Activated T-cell treated with anti-CD3 and anti-CD28 coated beads, Interleukin-2, amount 50 U/mL, for 72 hours (primary cell): ENCODE results near the gene TENT5A. TPM values are rescaled to one million over a fixed set of nuclear protein-coding genes. Genes with fewer than 3 reads are reported as not detected.

Experiments
- ATAC-seq, 2 donors: fragments of 150-1000 bp; cut with Tn5 transposase; replicated peaks in 1 of 2; 2 replicates each; pipeline ENCODE4 v1.10.0; 2021; ENCODE audit warnings: moderate library complexity in 2 of 2, mild to moderate bottlenecking in 1 of 2
- DNase-seq, 2 donors: peaks; one replicate each; pipeline ENCODE4 v3.0.0; 2021 to 2022; ENCODE audit warnings: mixed read lengths in 1 of 2
- H3K27ac Mint-ChIP-seq: one replicate; pipeline ENCODE4 v1.8.0; 2022; ENCODE audit warnings: mild to moderate bottlenecking, moderate library complexity, mixed read lengths
- H3K27me3 Mint-ChIP-seq: one replicate; pipeline ENCODE4 v1.8.0; 2022; ENCODE audit warnings: low read depth, mixed read lengths
- H3K36me3 Mint-ChIP-seq, 2 donors: one replicate each; pipeline ENCODE4 v1.8.0; 2022; ENCODE audit warnings: mixed read lengths in 2 of 2, mild to moderate bottlenecking in 1 of 2; ENCODE audit not compliant: insufficient read depth in 2 of 2
- H3K4me1 Mint-ChIP-seq: one replicate; pipeline ENCODE4 v1.8.0; 2022; ENCODE audit warnings: low read depth, mixed read lengths
- H3K4me3 Mint-ChIP-seq, 2 donors: one replicate each; pipeline ENCODE4 v1.8.0; 2022; ENCODE audit warnings: mild to moderate bottlenecking in 2 of 2, mixed read lengths in 2 of 2, moderate library complexity in 2 of 2
- H3K9me3 Mint-ChIP-seq, 2 donors: one replicate each; pipeline ENCODE4 v1.8.0; 2022; ENCODE audit warnings: mixed read lengths in 2 of 2
- total RNA-seq, 2 donors: library from RNA; stranded (reverse); gene quantifications; one replicate each; pipeline ENCODE4 v1.2.3, GENCODE V29; 2022

The TENT5A gene
- total RNA-seq, 2 donors from 2014 or later, result 1.7 to 2.4 TPM

GRCh38 chr6:81713205-81713604 is 39.3 kb downstream of the TENT5A start:
- no peaks in the 10 kb centered on the region for H3K27me3 Mint-ChIP-seq
- no peak for DNase-seq
- peaks cover 0 to 2% of the 10 kb centered on the region in 2 donors for H3K36me3 Mint-ChIP-seq
- H3K27ac Mint-ChIP-seq, result no peak overlapping the region
- H3K4me1 Mint-ChIP-seq, result no peaks in the 10 kb centered on the region
- no peak overlapping the region for H3K4me3 Mint-ChIP-seq
- H3K9me3 Mint-ChIP-seq, result peaks cover 2 to 3% of the 10 kb centered on the region in 2 donors
- no peak for ATAC-seq

DNA sequence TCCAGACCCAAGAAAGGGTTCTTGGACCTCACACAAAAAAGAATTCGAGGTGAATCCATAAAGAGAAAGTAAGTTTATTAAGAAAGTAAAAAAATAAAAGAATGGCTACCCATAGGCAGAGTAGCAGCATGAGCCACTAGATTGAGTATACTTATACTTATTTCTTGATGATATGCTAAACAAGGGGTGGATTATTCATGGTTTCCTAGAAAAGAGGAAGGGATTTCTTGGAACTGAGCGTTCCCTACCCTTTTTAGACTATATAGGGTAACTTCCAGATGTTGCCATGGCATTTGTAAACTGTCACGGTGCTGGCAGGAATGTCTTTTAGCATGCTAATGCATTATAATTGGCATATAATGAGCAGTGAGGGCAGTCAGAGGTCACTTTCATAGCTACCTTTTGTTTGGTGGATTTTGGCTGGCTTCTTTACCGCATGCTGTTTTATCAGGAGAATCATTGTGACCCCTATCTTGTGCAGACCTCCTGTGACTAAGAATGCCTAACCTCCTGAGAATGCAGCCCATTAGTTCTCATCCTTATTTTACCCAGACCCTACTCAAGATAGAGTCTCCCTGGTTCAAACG is 44.3 kb downstream of the TENT5A start:
- no peak for DNase-seq
- H3K4me3 Mint-ChIP-seq, result no peak overlapping the region
- no peak overlapping the region for H3K27ac Mint-ChIP-seq
- no peak for ATAC-seq
- no peaks in the 10 kb centered on the region for H3K4me1 Mint-ChIP-seq
- no peaks in the 10 kb centered on the region for H3K27me3 Mint-ChIP-seq
- H3K36me3 Mint-ChIP-seq, result peaks cover 0 to 2% of the 10 kb centered on the region in 2 donors
- H3K9me3 Mint-ChIP-seq, result peaks cover 2 to 3% of the 10 kb centered on the region in 2 donors

DNA sequence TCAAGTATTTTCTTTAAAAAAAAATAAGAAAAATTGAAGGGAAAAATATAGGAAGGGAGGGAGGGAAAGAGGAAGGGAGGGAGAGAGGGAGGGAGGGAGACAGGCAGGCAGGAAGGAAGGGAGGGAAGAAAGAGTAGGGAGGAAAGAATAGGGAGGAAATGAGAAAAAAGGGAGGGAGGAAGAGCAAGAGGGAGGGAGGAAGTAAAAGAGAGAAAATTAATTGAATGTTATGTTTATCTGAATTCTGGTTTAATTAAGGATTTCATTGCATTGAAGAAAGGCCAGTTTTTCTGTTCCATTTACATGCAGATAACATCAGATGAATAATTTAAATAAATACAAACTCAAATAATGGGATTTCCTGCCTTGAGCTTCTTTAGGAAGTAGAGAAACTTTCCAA is 47.8 kb downstream of the TENT5A start:
- Mint-ChIP-seq H3K4me3 (no peak overlapping the region), H3K36me3 (no peaks in the 10 kb centered on the region), H3K4me1 (no peaks in the 10 kb centered on the region), H3K9me3 (no peaks in the 10 kb centered on the region), H3K27ac (no peak overlapping the region), H3K27me3 (no peaks in the 10 kb centered on the region)
- ATAC-seq, result no peak
- no peak for DNase-seq

- H3K27ac Mint-ChIP-seq, result no peak overlapping the region
- H3K27me3 Mint-ChIP-seq, result no peaks in the 10 kb centered on the region
- DNase-seq (no peak), ATAC-seq (no peak)
- no peaks in the 10 kb centered on the region for H3K36me3 Mint-ChIP-seq
- no peak overlapping the region for H3K4me3 Mint-ChIP-seq
- no peaks in the 10 kb centered on the region for H3K4me1 Mint-ChIP-seq
- H3K9me3 Mint-ChIP-seq, result no peaks in the 10 kb centered on the region
These were observed 52.1 kb downstream of the TENT5A start for GRCh38 chr6:81700414-81700813.

DNA sequence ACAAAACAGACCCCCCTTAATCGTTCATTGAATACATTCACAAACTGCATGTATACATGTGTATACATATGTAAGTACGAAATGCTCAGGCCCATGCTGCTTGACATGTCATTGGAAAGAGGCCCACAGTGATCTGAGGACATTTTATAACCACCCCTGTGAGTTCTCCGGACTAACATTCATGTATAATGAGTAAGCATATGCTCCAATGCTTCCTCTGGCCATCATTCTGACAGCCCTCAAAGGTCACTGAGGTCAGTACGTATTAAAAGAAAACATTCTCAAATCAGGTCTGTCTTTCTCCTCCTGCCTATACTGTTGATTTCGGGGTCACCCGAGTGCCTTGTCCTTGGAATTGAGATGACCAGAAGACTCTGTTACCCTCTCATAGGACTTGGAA is 54.9 kb downstream of the TENT5A start:
- DNase-seq (no peak), ATAC-seq (no peak)
- Mint-ChIP-seq H3K27me3 (no peaks in the 10 kb centered on the region), H3K9me3 (no peaks in the 10 kb centered on the region), H3K27ac (no peak overlapping the region), H3K4me3 (no peak overlapping the region), H3K36me3 (no peaks in the 10 kb centered on the region), H3K4me1 (no peaks in the 10 kb centered on the region)

DNA sequence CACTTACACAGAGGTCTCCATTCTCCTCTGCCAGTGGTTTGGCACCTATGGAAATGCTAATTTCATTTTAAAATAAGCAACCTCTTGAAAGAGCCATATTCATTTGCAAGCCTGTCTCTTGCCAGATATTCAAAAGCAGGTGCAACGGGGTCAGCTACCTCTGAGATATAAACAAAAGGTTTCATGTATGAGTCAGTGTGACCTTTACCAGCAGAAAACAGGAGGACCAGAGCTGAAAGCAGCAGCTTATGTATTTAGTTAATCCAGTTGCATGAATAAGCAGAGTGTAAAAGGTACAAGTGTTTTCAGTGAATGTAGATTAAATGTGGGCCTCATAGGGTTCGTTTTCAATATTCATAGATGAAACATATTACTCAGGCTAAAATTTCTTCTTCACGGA is 56.0 kb downstream of the TENT5A start:
- ATAC-seq (peak in 1 of 2 donors; percentile 28), DNase-seq (no peak)
- no peak overlapping the region for H3K27ac Mint-ChIP-seq
- H3K36me3 Mint-ChIP-seq, result no peaks in the 10 kb centered on the region
- H3K4me1 Mint-ChIP-seq, result no peaks in the 10 kb centered on the region
- no peak overlapping the region for H3K4me3 Mint-ChIP-seq
- no peaks in the 10 kb centered on the region for H3K27me3 Mint-ChIP-seq
- H3K9me3 Mint-ChIP-seq, result no peaks in the 10 kb centered on the region
